Left hindlimb (tissue), 1 donor: Measurements from ENCODE around the gene GRPEL2.
A peak's percentile ranks its signal among the peaks of the same experiment; 100 is the strongest.

ENCODE experiments used
- DNase-seq: peaks from one replicate; pipeline ENCODE4 v3.0.0-alpha.2; 2018

GRPEL2 gene

DNA sequence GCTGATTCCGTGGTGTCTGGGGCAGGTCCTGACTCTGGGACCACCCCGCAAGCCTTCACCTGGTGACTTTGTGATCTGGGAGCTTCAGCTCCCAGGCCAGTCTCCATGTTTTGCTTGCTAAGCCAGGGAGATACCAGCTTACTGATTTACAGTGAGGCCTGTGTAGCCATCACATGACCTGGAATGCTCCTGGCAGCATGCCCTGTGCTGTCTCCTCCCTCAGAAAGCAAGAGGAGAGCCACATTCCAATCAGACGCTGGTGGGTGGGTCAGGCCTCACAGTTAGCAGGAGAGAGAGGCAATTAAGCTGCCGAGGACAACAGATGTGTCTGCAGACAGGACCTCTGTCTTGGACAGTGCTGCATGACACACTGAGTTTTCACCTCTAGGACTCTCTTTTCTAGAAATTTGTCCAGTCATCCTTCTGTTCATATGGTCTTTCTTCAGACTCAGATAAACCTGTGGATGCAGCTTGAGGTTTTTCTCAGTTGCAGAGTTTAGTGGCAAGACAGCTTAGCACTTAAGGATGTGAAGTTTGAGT lies 24.4 kb upstream of the GRPEL2 start:
- DNase-seq: peak; percentile 85

DNA sequence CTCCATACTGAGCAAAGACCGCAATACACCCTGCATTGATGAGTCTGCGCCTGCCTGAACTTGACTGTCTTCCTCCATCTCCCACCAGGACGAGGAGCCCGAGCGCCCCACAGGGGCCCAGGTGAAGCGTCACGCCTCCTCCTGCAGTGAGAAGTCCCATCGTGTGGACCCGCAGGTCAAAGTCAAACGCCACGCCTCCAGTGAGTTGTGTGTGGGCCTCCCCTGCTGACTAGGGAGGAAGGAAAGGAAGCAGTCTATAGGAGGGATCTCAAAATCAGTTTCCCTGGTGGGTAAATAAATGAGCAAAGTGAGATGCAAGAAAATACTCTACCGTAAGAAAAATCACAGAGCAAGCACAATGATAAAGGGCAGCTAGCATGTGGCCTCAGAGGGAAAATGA lies 22.8 kb upstream of the GRPEL2 start:
- no peak for DNase-seq

DNA sequence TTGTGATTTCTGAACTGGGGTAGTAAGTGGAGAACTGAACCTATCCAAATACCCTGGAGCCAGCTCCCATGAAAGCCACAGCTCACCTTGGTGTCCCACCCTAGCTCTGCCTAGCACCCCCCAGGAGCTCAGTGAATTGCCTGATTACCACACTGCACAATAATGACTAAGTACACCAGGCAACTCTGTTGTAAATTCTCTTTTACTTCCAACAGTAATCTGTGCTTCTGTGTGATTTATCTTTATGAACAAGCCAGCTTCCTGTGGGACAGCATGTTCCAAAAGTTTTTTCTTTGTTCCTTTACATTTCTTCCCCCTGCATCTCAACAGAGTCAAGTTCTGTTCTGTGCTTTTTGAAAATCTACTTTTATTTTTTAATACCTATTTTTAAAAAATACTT lies 22.1 kb upstream of the GRPEL2 start:
- no peak for DNase-seq

DNA sequence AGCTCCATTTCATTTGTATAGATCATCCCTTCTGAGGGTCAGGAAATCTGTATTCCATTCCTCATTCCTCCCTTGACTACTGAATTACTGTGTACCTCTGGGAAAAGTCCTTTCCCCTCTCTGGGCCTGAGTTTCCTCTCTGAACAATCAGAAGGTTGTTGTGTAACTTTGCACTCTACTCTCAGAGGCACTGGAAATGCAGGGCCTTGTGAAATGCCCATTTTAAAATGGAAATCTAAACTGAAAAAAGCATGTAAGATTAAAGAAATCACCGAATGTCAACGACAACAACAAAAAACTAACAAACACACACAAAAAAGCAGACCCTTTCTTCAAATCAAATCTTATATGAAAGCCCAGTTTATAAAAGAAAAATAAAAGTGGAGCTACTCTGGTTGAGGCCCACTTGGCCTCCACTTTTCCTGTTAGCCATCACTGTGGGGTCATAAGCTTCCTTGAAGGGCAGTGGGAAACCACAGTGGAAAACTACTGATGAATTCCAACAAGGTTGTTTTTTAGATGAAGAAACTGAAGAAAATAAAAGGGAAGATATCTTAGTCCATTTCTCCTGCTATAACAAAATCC lies 21.6 kb upstream of the GRPEL2 start:
- DNase-seq: no peak

DNA sequence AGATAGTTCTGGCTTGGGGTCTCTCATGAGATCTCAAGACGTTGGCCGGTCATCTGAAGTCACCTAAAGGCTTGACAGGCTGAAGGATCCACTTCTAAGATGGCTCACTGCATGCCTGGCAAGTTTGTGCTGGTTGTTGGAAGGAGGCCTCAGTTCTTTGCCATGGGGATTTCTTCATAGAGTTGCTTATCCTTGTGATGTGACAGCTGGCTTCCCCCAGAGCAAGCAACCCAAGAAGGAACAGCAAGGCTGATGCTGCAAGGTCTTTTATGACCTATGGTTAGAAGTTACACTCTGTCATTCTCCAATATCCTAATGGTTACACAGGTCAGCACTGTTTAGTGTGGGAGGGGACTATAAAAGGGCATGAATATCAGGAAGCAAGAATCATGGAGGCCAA lies 20.7 kb upstream of the GRPEL2 start:
- DNase-seq: no peak

DNA sequence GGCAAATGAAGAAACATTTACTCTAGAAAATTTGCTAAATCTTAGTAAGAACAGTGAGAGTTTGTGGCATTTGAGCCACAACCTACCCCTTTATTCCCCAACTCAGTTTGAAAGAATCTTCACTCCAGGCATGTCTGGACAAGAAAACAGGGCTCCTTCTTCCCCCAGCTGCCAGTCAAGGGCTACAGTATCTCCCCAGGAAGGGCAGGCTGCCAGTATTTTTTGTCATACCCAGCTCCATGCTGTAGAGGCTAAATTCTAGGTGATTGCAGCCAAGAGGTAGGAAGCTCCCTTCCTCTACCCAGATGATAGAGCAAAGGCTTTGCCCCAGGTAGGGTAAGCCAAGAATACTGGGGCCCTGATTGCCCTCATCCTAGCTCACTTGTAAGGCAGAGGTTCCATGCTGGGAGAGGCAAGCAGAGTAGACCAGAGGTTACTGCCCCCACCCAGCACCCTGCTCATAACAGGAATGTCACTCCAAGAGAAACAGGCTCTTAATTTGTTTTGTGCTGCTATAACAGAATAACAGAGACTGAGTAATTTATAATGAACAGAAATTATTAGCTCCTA lies 20.0 kb upstream of the GRPEL2 start:
- DNase-seq: no peak

DNA sequence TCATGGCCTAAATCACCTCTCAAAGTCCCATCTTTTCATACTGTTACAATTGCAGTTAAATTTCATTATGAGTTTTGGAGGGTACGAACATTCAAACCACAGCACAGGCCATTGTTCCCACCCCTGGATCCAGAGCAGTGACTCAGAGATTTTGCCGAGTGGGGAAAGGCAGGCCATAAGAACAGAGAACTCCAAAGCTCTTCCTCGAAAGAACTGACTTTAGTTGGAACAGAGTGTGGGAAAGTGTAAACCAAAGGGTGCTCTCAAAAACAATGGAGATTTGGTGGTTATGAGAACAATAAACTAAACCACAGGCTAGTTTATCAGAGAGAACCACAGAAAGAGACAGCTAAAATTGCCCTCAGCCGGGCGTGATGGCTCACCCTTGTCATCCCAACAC lies 19.4 kb upstream of the GRPEL2 start:
- DNase-seq: no peak

DNA sequence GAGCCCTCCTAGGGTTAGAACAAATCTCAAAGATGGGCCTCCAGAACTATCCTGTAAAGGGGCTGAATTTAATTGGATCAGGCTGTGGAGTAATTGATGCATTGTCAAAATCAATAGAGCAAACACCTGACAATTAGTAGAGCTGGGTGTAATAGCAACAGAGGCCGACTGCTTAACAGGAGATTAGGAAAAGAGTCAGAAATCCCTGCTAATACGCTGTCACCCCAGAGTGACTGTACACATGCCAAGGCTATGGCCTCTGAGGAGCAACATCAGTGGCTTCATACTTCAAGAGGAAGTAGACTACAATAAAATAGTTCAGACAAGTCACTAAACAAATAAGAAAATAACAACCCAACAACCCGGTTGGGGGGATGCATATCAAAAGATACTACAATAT lies 18.7 kb upstream of the GRPEL2 start:
- DNase-seq: no peak

DNA sequence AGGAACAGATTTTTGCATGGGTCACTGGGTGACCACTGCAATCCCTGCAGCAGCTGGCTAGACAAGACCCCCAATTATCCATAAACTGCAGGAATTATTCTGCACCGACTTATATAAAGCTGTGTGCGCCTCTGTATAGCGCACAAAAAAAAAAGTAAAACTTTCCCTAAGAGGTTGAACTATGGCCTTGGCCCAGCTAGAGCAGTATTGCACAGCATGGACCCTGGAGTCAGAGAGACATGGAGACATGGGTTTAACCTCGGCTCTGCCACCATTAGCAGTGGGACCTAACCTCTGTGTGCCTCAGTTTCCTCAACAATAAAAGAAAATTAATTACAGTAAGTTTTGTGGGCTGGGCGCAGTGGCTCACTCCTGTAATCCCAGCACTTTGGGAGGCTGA lies 17.1 kb upstream of the GRPEL2 start:
- DNase-seq: no peak

DNA sequence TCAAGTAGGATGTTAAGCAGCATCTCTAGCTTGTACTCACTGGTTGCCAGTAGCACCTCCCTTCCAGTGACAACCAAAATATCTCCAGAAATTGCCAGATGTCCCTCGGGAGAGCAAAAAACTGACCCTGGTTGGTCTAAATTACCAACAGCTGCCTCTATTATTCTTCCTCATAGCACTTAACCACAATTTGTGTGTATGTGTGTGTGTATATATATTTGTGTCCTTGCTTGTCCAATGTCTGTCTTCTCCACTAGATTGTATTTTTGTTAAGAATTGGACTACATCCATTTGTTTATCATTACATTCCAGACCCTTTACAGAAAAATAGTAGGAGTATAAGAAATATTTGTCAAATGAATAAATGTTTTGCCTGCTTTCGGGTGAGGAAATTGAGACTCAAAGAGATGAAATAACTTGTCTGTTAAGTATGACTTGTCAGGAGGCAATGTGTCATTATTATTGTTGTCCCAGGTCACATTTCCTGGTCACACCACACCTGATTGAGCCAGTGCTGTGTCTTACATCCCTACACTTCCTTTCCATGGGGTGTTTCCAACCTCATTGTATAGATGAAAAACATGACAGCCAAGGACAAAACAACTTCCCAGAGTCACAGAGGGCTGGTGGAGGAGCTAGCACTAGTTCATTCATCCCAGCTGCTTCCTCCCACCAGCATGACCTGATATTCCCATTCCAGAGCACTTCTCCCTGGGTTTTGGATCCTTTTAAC lies 11.4 kb upstream of the GRPEL2 start:
- DNase-seq: no peak

DNA sequence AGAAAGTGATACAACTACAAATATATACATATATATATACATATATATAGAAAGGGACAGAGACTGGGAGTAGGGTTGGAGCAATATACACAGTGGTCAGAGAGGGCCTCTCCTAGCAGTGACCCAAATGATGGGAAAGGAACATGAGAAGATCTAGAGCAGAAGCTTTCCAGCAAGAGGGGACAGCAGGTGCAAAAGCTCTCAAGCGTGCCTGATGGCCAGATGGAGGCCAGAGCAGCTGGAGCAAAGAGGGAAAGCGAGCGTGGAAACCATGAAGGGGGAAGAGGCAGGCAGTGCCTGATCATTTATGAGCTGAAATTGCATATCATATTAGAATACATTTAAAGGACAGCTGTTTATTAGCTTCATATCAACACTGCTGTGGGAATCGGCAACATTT lies 7.6 kb upstream of the GRPEL2 start:
- DNase-seq: no peak

DNA sequence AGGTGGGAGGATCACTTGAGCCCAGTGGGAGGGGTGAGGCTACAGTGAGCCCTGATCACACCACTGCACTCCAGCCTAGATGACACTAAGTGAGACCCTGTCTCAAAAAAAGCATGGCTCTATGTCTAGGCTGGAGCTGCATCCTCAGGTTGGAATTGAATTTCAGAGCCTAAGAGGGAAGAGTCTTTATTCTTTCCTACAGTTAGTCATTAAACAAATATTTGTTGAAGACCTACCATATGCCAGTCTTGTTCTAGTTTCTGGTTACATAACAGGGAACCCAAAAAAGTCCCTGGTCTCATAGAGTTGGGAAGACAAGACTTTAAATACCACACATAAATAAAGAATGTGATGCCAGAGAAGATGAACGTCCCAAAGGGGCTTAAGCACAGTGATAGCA lies 6.9 kb upstream of the GRPEL2 start:
- DNase-seq: no peak

DNA sequence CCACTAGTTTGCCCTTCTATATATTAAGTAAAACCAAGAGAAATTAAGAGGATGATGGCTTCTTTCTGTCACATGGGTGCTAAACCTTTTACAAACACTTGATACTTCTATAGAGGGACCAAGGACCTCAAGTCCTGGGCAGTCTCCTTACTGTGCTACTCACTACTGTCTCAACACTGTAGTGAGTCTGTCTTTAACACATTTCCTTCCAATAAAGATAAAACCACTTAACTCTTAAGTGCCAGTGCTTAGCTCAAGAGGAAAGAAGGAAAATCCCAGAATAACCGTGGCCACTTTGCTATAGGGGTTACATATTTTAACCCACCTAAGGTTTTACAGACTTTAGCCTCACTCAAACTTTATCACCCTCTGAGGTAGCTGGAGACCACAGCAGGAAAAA lies 4.4 kb upstream of the GRPEL2 start:
- DNase-seq: no peak

DNA sequence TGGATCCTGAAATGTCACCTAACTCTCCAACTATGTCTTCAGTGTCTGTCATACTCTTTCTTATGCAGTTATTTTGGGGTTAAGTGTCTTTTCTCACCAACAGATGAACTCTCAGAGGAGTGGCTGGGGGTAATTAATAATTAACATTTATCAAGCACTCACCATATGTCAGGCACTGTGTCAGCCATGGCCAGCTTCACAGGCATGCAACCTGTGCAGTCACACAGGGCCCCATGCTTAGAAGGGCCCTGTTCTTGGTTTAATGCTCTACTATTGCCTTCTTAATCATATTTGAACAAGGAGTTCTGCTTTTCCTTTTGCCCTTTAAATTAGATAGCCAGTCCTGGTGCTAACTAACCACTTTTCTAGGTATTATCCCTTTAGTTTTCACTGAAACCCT lies 3.4 kb upstream of the GRPEL2 start:
- DNase-seq: no peak

DNA sequence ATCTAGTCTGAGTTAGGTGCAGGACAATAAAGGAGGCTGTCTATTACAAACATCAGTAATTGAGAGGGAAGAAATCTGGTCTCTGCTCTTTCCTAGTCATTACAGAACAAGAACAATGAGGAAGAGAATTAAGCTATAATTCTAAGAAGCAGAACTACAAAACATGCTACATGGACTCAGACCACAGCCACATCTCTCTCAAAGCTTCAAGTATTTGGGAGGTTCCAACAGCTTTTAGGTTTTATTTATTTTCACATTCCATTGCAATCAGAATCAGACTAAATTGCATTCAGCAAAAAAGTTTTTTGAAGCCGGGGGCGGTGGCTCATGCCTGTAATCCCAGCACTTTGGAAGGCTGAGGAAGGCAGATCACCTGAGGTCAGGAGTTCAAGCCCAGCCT lies 1.1 kb upstream of the GRPEL2 start:
- DNase-seq: no peak

DNA sequence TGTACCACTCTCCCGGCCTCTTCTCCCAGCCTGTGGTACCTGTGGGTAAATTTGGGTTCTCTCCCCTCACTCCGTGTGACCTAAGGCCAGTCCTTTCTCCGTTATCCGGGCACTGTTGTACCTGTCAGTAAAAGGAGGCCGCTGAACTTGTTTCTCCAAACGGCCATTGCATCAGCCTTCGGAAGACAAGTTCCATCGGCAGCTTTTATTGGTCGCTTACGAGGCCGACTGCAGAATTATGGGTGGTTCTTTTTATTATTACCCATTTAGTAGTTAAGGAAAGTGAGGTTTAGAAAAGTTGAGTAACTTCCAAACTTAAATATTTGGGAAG lies 558 bp downstream of the GRPEL2 start:
- no peak for DNase-seq

DNA sequence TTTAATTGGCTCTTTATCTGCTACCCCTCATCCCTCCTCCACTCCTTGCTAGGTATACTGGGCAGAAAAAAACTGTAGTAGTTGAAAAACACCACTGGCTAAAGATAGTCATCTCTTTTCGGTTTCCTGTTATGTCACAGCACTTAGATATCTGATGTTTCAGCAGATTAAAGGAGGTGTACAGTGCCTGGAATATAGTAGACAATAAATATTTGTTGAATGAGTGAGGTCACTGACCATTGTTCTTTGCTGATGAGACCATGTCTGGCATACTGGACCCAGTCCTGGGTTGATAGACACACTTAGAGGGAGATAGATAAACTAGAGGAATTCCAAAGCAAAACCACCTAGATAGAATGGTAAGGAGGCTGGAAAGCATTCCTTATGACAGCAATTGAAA lies 3.2 kb downstream of the GRPEL2 start:
- no peak for DNase-seq

DNA sequence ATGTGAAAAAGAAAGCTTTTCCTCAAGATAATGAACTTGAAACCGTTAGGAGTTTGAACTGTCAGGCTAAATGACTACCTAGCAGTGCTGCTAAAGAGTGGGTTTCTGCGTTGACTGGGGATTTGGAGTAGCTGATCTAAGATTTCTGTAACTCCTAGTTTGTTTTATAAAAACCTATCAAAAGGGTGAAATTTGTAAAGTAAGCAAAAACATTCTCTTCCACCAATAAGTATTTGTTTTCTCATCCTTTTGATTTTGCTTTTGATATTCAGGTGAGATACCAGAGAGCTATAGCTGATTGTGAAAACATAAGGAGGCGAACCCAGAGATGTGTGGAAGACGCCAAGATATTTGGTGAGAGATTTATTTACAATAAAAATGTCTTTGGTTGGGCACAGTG lies 4.1 kb downstream of the GRPEL2 start:
- DNase-seq: no peak

DNA sequence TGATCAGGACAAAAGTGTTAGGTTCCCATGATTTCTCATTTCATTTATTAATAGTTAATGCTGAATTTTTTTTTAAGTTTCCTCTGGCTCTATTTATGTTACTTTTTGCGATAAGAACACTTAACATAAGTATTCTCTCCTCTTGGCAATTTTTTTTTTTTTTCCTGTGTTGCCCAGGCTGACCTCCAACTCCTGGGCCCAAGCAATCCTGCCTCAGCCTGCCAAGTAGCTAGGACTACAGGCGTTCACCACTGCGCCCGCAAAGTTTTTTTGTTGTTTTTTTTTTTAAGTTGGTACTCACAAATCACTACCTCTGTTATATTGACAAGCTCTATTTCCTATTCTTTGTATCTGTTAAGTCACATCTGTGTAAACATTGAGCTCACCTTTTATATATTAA lies 6.9 kb downstream of the GRPEL2 start:
- DNase-seq: no peak

DNA sequence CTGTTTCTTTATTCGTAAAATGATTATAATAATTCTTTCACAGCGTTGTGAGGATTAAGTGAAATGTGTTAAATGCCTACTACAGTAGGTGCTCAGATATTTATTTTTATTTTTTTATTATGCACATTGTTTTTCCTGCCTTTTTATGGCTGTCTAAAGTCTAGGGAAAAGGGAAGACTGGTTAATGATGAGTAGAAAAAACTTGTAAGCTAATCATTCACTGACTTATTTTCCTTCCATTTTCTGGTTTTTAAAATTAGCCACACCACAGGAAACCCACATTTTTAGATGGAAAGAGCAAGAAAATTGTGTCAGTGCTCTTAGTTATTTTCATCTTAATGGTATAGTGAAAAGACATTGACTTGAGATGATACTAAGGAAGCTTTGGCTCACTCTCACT lies 8.6 kb downstream of the GRPEL2 start:
- no peak for DNase-seq

DNA sequence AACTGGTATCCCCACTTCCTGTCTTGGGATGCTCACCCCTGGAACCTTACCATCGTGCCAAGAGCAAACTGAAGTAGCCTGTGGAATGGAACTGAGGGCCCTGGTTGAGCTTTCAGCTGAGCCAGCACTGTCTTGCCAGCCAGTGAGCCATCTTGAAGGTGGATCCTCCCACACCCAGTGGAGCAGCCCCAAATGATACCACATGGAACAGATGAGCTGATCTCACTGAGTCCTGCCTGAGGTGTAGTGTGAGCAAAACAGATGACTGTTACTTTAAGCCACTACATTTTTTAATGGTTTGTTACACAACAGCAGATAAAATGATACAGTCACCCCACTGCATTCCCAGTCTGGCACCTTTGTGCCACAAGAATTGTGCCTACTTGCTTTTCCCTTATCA lies 10.4 kb downstream of the GRPEL2 start:
- DNase-seq: no peak

DNA sequence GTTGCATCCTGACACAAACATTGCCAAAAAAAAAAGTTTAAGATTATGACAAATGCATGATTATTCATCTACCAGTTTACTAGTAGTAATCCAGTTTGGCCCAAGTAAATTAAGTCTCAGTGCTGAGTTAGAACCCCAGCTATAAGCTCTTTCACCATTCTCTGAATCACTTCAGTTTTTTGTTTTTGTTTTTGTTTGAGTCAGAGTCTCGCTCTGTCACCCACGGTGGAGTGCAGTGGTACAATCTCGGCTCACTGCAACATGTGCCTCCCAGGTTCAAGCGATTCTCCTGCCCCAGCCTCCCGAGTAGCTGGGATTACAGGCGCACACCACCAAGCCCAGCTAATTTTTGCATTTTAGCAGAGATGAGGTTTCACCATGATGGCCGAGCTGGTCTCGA lies 11.1 kb downstream of the GRPEL2 start:
- DNase-seq: no peak

DNA sequence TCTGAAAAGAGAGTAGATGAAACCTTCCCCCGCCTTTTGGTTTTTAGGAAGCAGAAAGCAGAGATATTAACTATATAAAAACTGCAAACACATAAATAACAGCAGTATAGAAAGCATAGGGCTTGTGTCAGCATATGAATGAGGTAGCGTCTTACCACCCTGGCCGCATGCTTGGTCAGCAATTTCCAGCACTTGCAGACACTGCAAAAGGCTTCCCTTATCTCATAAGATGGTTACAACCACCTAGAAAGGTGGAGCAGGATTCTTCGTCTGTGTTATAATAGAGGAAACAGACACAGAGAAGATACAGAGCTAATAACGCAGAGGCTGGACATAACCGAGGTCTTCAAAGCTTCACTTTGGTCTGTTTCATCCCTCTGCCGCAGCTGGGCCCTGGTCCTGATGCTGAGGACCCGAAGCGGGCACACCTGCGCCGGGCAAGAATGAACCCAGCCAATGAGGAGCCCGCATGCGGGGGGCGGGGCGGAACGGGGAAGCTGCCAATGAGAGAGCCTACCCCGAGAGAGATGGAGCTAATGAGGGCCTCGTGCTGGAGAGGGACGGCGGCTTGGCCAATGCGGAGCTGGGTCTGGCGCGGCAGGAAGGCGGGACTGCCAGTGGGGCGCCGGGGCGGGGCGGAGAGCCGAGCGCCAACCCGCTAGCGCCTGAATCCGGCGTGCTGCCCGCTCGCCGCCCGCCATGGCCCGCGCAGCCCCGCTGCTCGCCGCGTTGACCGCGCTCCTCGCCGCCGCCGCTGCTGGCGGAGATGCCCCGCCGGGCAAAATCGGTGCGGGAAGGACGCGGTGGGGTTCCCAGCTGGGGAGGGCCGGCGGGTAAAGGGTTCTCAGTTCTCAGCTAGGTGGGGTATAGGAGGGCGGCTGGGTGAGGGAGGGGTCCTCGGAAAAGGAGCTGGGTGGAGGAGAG lies 12.3 kb downstream of the GRPEL2 start, which contains the start of gene PCYOX1L:
Gene PCYOX1L (plus strand): TSS at position 677 of the 924 bp plus-strand sequence. CDS start 23 bp downstream, at position 700.
- DNase-seq: peak; percentile 97

DNA sequence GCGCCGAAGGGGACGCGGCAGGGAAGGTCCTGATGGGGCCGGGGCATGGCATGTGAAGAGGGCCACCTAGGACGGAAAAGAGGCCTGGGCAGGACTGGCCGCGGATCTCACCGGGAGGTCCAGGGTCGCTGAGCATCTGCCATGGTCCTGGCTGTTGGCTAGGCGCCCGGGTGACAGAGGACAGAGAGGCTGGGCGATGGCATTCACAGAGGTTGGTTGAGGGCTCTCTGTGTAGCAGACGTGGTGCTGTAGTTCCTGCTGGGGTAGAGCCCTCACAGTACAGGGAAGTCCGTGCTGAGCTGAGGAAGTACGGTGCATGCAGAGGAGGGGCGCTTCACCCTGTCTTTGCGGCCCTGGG lies 13.0 kb downstream of the GRPEL2 start:
- peak; percentile 57 for DNase-seq
